HepG2 (cell line): Measurements from ENCODE around the gene PTPRD. TPM values are rescaled to one million over a fixed set of nuclear protein-coding genes. Genes with fewer than 3 reads are reported as not detected.

Experiments used
- ATAC-seq: fragments of 200-7000 bp; cut with Tn5 transposase; 3 replicates; pipeline ENCODE4 v1.9.1; 2020; ENCODE audit warnings: mild to moderate bottlenecking, moderate library complexity
- BruUV-seq: library from RNA; stranded (reverse); fragments of 400-500 nt; replicated peaks from 2 replicates; lab custom pipeline; 2021; lab: Mats Ljungman, UMichigan
- CTCF ChIA-PET: fragments of 300-600 bp; formaldehyde crosslinking; extraction: SDS; loops from one replicate; lab custom pipeline; 2021; ENCODE audit warnings: low total read pairs, inconsistent platforms, low intra/inter-chr PET ratio; lab: Yijun Ruan, JAX
- POLR2A ChIA-PET: fragments of 350-600 bp; sonication (Branson Sonifier 250); formaldehyde crosslinking; loops from one replicate; lab custom pipeline; 2020; ENCODE audit warnings: antibody characterized with exemption, inconsistent platforms; lab: Yijun Ruan, JAX
- DNase-seq: peaks from one replicate; pipeline ENCODE4 v3.0.0-alpha.2; 2015; ENCODE audit warnings: low spot score
- FAIRE-seq: peaks from 3 replicates; lab custom pipeline; 2011; peaks lifted over from hg19 to GRCh38; lab: Jason Lieb, UNC
- H2AFZ ChIP-seq: one replicate; pipeline ENCODE4 v1.6.1; 2011; ENCODE audit warnings: low read length, inconsistent platforms
- H3K27ac ChIP-seq: fragments of 300-600 bp; 3 replicates; pipeline ENCODE4 v1.8.0; 2011; ENCODE audit warnings: mixed run types, mild to moderate bottlenecking, mixed read lengths, low read length, inconsistent platforms; ENCODE audit not compliant: insufficient read depth; ENCODE audit errors: extremely low read length
- H3K27me3 ChIP-seq, 2 experiments: fragments of 200-600 bp in 1 of 2; 2 replicates in 1 of 2; 3 replicates in 1 of 2; pipeline versions ENCODE4 v1.6.0 to v1.8.0; 2011; ENCODE audit warnings: low read length in 2 of 2, mild to moderate bottlenecking in 2 of 2, moderate library complexity in 2 of 2, inconsistent platforms in 1 of 2; ENCODE audit not compliant: insufficient read depth in 2 of 2, control insufficient read depth in 1 of 2
- H3K36me3 ChIP-seq, 2 experiments: fragments of 200-600 bp in 1 of 2; replicated peaks in 1 of 2; 2 replicates in 1 of 2; 3 replicates in 1 of 2; pipeline versions ENCODE4 v1.5.1 to v1.8.0; 2011; ENCODE audit warnings: low read length in 2 of 2, inconsistent platforms in 1 of 2; ENCODE audit not compliant: insufficient read depth in 2 of 2, control insufficient read depth in 1 of 2
- H3K4me1 ChIP-seq: 2 replicates; pipeline ENCODE4 v1.5.1; 2012; ENCODE audit warnings: low read length, inconsistent platforms; ENCODE audit not compliant: insufficient read depth
- H3K4me2 ChIP-seq: 2 replicates; pipeline ENCODE4 v1.6.0; 2011; ENCODE audit warnings: low read depth, low read length, inconsistent platforms
- H3K4me3 ChIP-seq, 3 experiments: fragments of 200-600 bp in 1 of 3; sonication (generic), shearing (Covaris generic) in 1 of 3; replicated peaks in 1 of 3; 2 replicates each; pipeline ENCODE4 v1.5.1; 2011 to 2016; ENCODE audit warnings: low read length in 3 of 3, inconsistent platforms in 2 of 3, low read depth in 2 of 3, mild to moderate bottlenecking in 2 of 3, control low read depth in 1 of 3, mixed read lengths in 1 of 3; ENCODE audit not compliant: insufficient read depth in 1 of 3
- H3K79me2 ChIP-seq: one replicate; pipeline ENCODE4 v1.6.1; 2011; ENCODE audit warnings: low read length, inconsistent platforms; ENCODE audit not compliant: insufficient read depth
- H3K9ac ChIP-seq: 2 replicates; pipeline ENCODE4 v1.6.0; 2011; ENCODE audit warnings: mild to moderate bottlenecking, low read depth, low read length, inconsistent platforms; ENCODE audit not compliant: insufficient read depth
- H3K9me3 ChIP-seq: 2 replicates; pipeline ENCODE4 v1.5.1; 2012; ENCODE audit warnings: mild to moderate bottlenecking, low read length
- H4K20me1 ChIP-seq: 2 replicates; pipeline ENCODE4 v1.6.0; 2011; ENCODE audit warnings: inconsistent platforms, mild to moderate bottlenecking, low read length, moderate library complexity; ENCODE audit not compliant: insufficient read depth
- CEBPB ChIP-seq: IDR thresholded peaks from 2 replicates; pipeline ENCODE4 v1.6.1; 2011; ENCODE audit warnings: low read depth, low read length, improper control_type of control experiment, borderline replicate concordance
- CERS6 ChIP-seq: sonication (generic); formaldehyde crosslinking; IDR thresholded peaks from 2 replicates; pipeline ENCODE4 v1.5.0; 2020; ENCODE audit warnings: missing genetic modification reagents
- FOSL2 ChIP-seq: sonication (generic); formaldehyde crosslinking; IDR thresholded peaks from 2 replicates; pipeline ENCODE4 v1.4.0; 2020; ENCODE audit warnings: missing genetic modification reagents
- FOXA3 ChIP-seq: IDR thresholded peaks from 2 replicates; pipeline ENCODE4 v1.6.1; 2016; ENCODE audit warnings: missing genetic modification reagents, missing compliant biosample characterization
- HMGXB4 ChIP-seq, 2 experiments: sonication (generic) in 1 of 2; formaldehyde crosslinking in 1 of 2; IDR thresholded peaks; 2 replicates each; pipeline versions ENCODE4 v1.4.0 to v1.6.1; 2018 to 2020; ENCODE audit warnings: missing genetic modification reagents in 2 of 2, borderline replicate concordance in 1 of 2, low read depth in 1 of 2, mild to moderate bottlenecking in 1 of 2, missing biosample characterization in 1 of 2
- NCOA5 ChIP-seq: sonication (generic); formaldehyde crosslinking; IDR thresholded peaks from 2 replicates; pipeline ENCODE4 v1.4.0; 2020; ENCODE audit warnings: missing genetic modification reagents
- POLR2G ChIP-seq: fragments of 200-400 bp; formaldehyde crosslinking; IDR thresholded peaks from 2 replicates; pipeline ENCODE4 v1.6.1; 2018; ENCODE audit warnings: mild to moderate bottlenecking, low read depth, low read length, moderate library complexity
- ZFX ChIP-seq: sonication (generic); formaldehyde crosslinking; IDR thresholded peaks from 2 replicates; pipeline ENCODE4 v1.4.0; 2020; ENCODE audit warnings: mild to moderate bottlenecking, low read depth, missing genetic modification reagents, moderate library complexity
- ZNF674 ChIP-seq: sonication (generic); formaldehyde crosslinking; IDR thresholded peaks from 2 replicates; pipeline ENCODE4 v1.5.0; 2020; ENCODE audit warnings: low read depth, mild to moderate bottlenecking, missing genetic modification reagents
- WGBS: methylation state at CpG from one replicate; pipeline ENCODE4 v1.1.6; 2017; ENCODE audit warnings: low lambda C conversion rate; 5-methylcytosine and 5-hydroxymethylcytosine counted together
- in situ Hi-C: cut with HindIII; loops from 2 replicates; pipeline ENCODE4 v1.10.0; 2017; ENCODE audit warnings: low pct_unique_long_range_greater_than_20kb; ENCODE audit not compliant: extremely low pct_ligation_motif_present
- intact Hi-C: fragments of 100-400 bp; cut with micrococcal nuclease; formaldehyde crosslinking; loops from one replicate; pipeline ENCODE4 v1.10.0; 2022; ENCODE audit not compliant: unreplicated experiment
- polyA plus RNA-seq, 8 experiments: library from polyadenylated mRNA; depleted of rRNA in 3 of 8; stranded (reverse) in 7 of 8; unstranded in 1 of 8; fragments of >200 nt; fragmentation: Illumina TruSeq in 4 of 8; extraction: Trizol in 4 of 8; gene quantifications; 2 replicates each; pipeline versions ENCODE4 v1.2.1 to v1.2.3, GENCODE V29; 2011 to 2016; ENCODE audit warnings: low read depth in 4 of 8, missing spikeins in 1 of 8, mixed read lengths in 1 of 8; ENCODE audit not compliant: insufficient read depth in 1 of 8
- total RNA-seq, 5 experiments: library from RNA; depleted of rRNA; stranded (reverse); fragments of >200 nt; fragmentation: Illumina TruSeq; extraction: Trizol; gene quantifications; 2 replicates each; pipeline ENCODE4 v1.2.3, GENCODE V29; 2016; ENCODE audit warnings: low read depth in 1 of 5

PTPRD gene
- total and polyA plus RNA-seq, 2 of the 13 experiments (the other 11 are each of a cell fraction or from before 2014, with no cell fraction given): 0.05 TPM; not detected in 1

- DNase-seq (no peak), FAIRE-seq (no peak), ATAC-seq (no peak)
- CTCF ChIA-PET: no interaction called here
- WGBS: 0% methylated on average over 1 of the region's 1 CpG
- Histone ChIP-seq H3K4me3 (no peak overlapping the region), H2AFZ (no peak overlapping the region), H3K4me2 (no peak overlapping the region), H3K79me2 (no peaks in the 10 kb centered on the region), H4K20me1 (no peaks in the 10 kb centered on the region), H3K36me3 (no peaks in the 10 kb centered on the region), H3K27me3 (no peaks in the 10 kb centered on the region), H3K9me3 (no peaks in the 10 kb centered on the region), H3K4me1 (no peaks in the 10 kb centered on the region), H3K9ac (no peak overlapping the region), H3K27ac (no peak overlapping the region)
- TF ChIP-seq CEBPB (peak; percentile 59), ZFX (CRISPR knock-in tag) (no peak), HMGXB4 (CRISPR knock-in tag; IDR thresholded peaks at IDR 0.05; ENCODE audit: borderline replicate concordance in 1 of 2, low read depth in 1 of 2) (no peak), FOXA3 (CRISPR knock-in tag) (no peak), NCOA5 (no peak)
- no TSS peak for BruUV-seq
- intact Hi-C loops (no loop called here), in situ Hi-C loops (no loop called here)
- POLR2A ChIA-PET: no interaction called here
These were observed 1723.7 kb downstream of the PTPRD start for GRCh38 chr9:8889100-8889499.

- Histone ChIP-seq H3K27me3 (no peaks in the 10 kb centered on the region), H3K27ac (no peak overlapping the region), H2AFZ (no peak overlapping the region), H3K36me3 (no peaks in the 10 kb centered on the region), H3K9me3 (no peaks in the 10 kb centered on the region), H3K9ac (no peak overlapping the region), H3K4me2 (no peak overlapping the region), H3K4me3 (no peak overlapping the region), H3K4me1 (no peaks in the 10 kb centered on the region), H4K20me1 (no peaks in the 10 kb centered on the region), H3K79me2 (no peaks in the 10 kb centered on the region)
- no peak for DNase-seq
- 0% methylated on average over 1 of the region's 1 CpG for WGBS
- no TSS peak for BruUV-seq
- ATAC-seq: no peak
- in situ Hi-C loops: no loop called here
- intact Hi-C loops: no loop called here
- FAIRE-seq: no peak
- ChIA-PET CTCF (no interaction called here), POLR2A (no interaction called here)
- TF ChIP-seq CERS6 (CRISPR knock-in tag): no peak
- TF ChIP-seq POLR2G: no peak
- no peak for TF ChIP-seq FOSL2 (CRISPR knock-in tag)
- no peak for TF ChIP-seq ZNF674
These were observed 1724.2 kb downstream of the PTPRD start for GRCh38 chr9:8888591-8888990.
